Measurements from ENCODE around the gene NFKBIA.

The NFKBIA gene

DNA sequence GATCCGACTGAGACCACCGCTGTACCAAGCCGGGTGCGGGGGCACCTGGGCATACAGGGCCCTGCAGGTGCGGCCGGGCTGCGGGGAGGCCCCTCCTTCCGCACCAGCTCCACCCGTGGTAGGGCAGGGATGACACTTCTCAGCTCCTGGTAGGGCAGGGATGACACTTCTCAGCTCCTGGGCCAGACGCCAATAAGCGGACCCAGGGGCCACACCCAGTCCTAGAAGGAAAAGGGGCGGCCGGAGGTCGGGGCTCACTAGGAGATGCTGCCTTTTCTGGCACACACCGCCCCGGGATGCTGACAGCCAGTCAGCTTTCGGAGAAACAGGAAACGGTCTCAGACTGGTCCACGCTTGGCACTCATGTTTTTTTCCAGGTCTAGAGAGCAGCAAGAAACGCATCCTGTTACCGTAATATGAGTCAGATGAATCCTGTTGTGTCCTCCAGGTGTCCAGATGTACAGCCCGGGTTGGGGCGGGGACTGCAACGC, 34.8 kb downstream of the NFKBIA start:
- POLR2A ChIA-PET, result interaction anchor here (0.6 to 4.9 kb wide), 5 partner anchors 29 to 103 kb away, joined by 3 to 128 read pairs (median 3); partner anchors contain the start of gene NFKBIA
- 33% methylated on average over 22 of the region's 24 CpGs for WGBS (ENCODE audit: insufficient coverage)
- DNase-seq, result peak in 2 of 3 donors; percentile 82 to 89
- CTCF ChIA-PET, result interaction anchor here (0.7 to 10.2 kb wide), 18 partner anchors 9 to 144 kb away, joined by 3 to 110 read pairs (median 4); partner anchors contain the start of genes NFKBIA and PSMA6
- Histone ChIP-seq H3K36me3 (ENCODE audit: control insufficient read depth in 4 of 4, insufficient read depth in 4 of 4, low read length in 3 of 4) (no peaks in the 10 kb centered on the region), H3K27ac (ENCODE audit: insufficient read depth in 1 of 2, low read depth in 1 of 2, low read length in 2 of 2, poor library complexity in 1 of 2, severe bottlenecking in 2 of 2) (peak overlapping the region; percentile 40 to 51), H3K4me1 (ENCODE audit: control extremely low read depth in 1 of 4, control insufficient read depth in 4 of 4, insufficient read depth in 4 of 4, low read length in 3 of 4) (peaks cover 18 to 66% (median 64%) of the 10 kb centered on the region in 4 experiments), H3K27me3 (replicated peaks in 2 of 5; ENCODE audit: control insufficient read depth in 4 of 5, insufficient read depth in 5 of 5, low read length in 4 of 5) (no peaks in the 10 kb centered on the region), H3K4me3 (ENCODE audit: control insufficient read depth in 1 of 7, extremely low read depth in 1 of 7, insufficient read depth in 4 of 7, low read depth in 2 of 7, low read length in 6 of 7) (peak overlapping the region in 2 of 7 experiments; percentile 5 to 19), H3K9me3 (ENCODE audit: control extremely low read depth in 1 of 5, control insufficient read depth in 4 of 5, insufficient read depth in 2 of 5, low read depth in 1 of 5, low read length in 4 of 5) (peaks cover 0 to 6% (median 0%) of the 10 kb centered on the region in 5 experiments)

DNA sequence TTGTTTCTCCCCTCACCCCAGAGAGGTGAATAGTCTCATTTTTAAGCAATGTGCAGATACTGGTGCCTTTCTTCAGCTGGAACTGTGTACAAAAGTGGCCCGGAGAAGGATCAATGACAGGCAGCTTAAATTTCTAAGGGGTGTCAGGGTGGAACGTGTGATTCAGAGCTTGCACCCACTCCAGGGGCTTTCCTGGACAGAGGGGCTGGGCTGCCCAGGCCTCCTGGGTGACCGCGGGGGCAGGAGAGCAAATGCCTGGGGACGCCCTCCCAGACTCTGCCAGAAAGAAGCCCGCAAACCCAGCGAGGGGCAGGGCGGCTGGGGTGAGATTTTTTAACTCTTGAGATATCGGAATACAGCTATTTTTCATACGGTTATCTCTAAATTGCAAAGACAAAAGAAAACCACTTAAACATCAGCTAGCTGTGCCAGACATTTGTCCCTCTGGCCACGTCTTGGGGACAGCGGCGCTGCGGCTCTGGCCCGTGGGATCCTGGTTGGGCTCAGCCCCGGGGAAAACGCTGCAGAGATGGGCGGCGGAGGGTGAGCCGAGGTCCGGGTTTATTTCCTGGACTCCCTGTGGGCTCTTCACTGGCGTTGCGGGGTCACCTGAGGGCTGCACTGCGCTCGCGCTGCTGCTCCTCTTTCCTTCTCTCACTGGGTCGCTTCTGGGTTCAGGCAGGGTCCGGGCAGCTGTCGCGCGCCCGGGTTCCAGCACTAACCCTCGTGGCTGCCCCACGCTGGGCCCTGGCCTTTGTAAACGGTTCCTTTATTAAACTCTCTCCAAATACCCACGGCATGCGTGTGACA, 35.8 kb downstream of the NFKBIA start:
- H3K4me3 ChIP-seq (ENCODE audit: control insufficient read depth in 1 of 7, extremely low read depth in 1 of 7, insufficient read depth in 4 of 7, low read depth in 2 of 7, low read length in 6 of 7), result peak overlapping the region in 3 of 7 experiments; percentile 2 to 11 (median 5)
- H3K27me3 ChIP-seq (replicated peaks in 2 of 5; ENCODE audit: control insufficient read depth in 4 of 5, insufficient read depth in 5 of 5, low read length in 4 of 5), result no peaks in the 10 kb centered on the region
- peaks cover 0 to 6% (median 0%) of the 10 kb centered on the region in 5 experiments for H3K9me3 ChIP-seq (ENCODE audit: control extremely low read depth in 1 of 5, control insufficient read depth in 4 of 5, insufficient read depth in 2 of 5, low read depth in 1 of 5, low read length in 4 of 5)
- CTCF ChIA-PET, result interaction anchor here (0.6 to 10.2 kb wide), 23 partner anchors 7 to 143 kb away, joined by 3 to 110 read pairs (median 5); partner anchors contain the start of gene NFKBIA
- peak overlapping the region; percentile 89 to 91 for H3K27ac ChIP-seq (ENCODE audit: insufficient read depth in 1 of 2, low read depth in 1 of 2, low read length in 2 of 2, poor library complexity in 1 of 2, severe bottlenecking in 2 of 2)
- no peaks in the 10 kb centered on the region for H3K36me3 ChIP-seq (ENCODE audit: control insufficient read depth in 4 of 4, insufficient read depth in 4 of 4, low read length in 3 of 4)
- 71% methylated on average over 21 of the region's 37 CpGs for WGBS (ENCODE audit: insufficient coverage)
- H3K4me1 ChIP-seq (ENCODE audit: control extremely low read depth in 1 of 4, control insufficient read depth in 4 of 4, insufficient read depth in 4 of 4, low read length in 3 of 4), result peaks cover 18 to 65% (median 59%) of the 10 kb centered on the region in 4 experiments
- peak in 1 of 3 donors; percentile 65 for DNase-seq
- POLR2A ChIA-PET, result interaction anchor here (1.0 to 4.9 kb wide), 8 partner anchors 27 to 107 kb away, joined by 3 to 128 read pairs (median 6); partner anchors contain the start of genes NFKBIA and PSMA6

DNA sequence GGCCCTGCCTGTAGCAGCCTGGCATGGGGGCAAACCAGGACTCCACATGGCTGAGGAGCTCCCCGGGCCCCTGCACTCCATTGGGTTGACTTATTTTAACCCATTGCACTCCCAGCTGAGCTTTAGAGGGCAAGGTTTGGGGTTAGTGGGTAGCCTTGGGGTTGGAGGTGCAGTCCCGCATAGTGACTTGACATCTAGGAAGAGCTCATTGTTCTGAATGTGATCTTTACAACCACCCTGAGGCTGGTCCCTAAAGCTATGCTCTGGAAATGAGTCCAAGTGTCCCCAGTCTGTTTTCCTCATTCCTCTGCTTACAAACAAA, 36.4 kb downstream of the NFKBIA start:
- WGBS (ENCODE audit: insufficient coverage), result 38% methylated on average over 1 of the region's 2 CpGs
- ChIA-PET CTCF (interaction anchor here (0.6 to 10.2 kb wide), 23 partner anchors 8 to 137 kb away, joined by 3 to 110 read pairs (median 6); partner anchors contain the start of genes NFKBIA and PSMA6), POLR2A (interaction anchor here (1.0 to 4.9 kb wide), 7 partner anchors 26 to 107 kb away, joined by 3 to 128 read pairs (median 6); partner anchors contain the start of genes NFKBIA and PSMA6)
- peak overlapping the region in 3 of 7 experiments; percentile 2 to 48 (median 16) for H3K4me3 ChIP-seq (ENCODE audit: control insufficient read depth in 1 of 7, extremely low read depth in 1 of 7, insufficient read depth in 4 of 7, low read depth in 2 of 7, low read length in 6 of 7)
- H3K9me3 ChIP-seq (ENCODE audit: control extremely low read depth in 1 of 5, control insufficient read depth in 4 of 5, insufficient read depth in 2 of 5, low read depth in 1 of 5, low read length in 4 of 5), result peaks cover 0 to 6% (median 0%) of the 10 kb centered on the region in 5 experiments
- no peak for DNase-seq
- H3K27ac ChIP-seq (ENCODE audit: insufficient read depth in 1 of 2, low read depth in 1 of 2, low read length in 2 of 2, poor library complexity in 1 of 2, severe bottlenecking in 2 of 2), result peak overlapping the region; percentile 89 to 91
- H3K27me3 ChIP-seq (replicated peaks in 2 of 5; ENCODE audit: control insufficient read depth in 4 of 5, insufficient read depth in 5 of 5, low read length in 4 of 5), result no peaks in the 10 kb centered on the region
- H3K4me1 ChIP-seq (ENCODE audit: control extremely low read depth in 1 of 4, control insufficient read depth in 4 of 4, insufficient read depth in 4 of 4, low read length in 3 of 4), result peaks cover 18 to 65% (median 61%) of the 10 kb centered on the region in 4 experiments
- no peaks in the 10 kb centered on the region for H3K36me3 ChIP-seq (ENCODE audit: control insufficient read depth in 4 of 4, insufficient read depth in 4 of 4, low read length in 3 of 4)

DNA sequence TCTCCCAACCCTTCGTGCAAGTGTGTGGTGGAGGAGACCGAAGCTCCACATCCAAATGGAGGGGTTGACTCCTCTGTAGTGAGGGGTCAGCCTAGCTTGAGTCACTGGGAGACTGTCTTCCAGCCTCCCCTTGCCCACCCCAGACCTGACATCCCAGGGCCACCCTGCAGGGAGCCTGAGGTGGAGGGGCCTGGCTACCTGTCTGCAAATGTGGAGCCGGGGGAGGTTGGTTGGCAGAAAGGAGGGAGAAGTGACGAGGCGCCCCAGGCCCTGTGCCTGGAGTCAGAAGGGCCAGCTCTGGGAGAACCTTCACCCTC, 37.5 kb downstream of the NFKBIA start:
- 52% methylated on average over 4 of the region's 5 CpGs for WGBS (ENCODE audit: insufficient coverage)
- H3K27ac ChIP-seq (ENCODE audit: insufficient read depth in 1 of 2, low read depth in 1 of 2, low read length in 2 of 2, poor library complexity in 1 of 2, severe bottlenecking in 2 of 2), result peak overlapping the region; percentile 89 to 91
- no peaks in the 10 kb centered on the region for H3K27me3 ChIP-seq (replicated peaks in 2 of 5; ENCODE audit: control insufficient read depth in 4 of 5, insufficient read depth in 5 of 5, low read length in 4 of 5)
- H3K36me3 ChIP-seq (ENCODE audit: control insufficient read depth in 4 of 4, insufficient read depth in 4 of 4, low read length in 3 of 4), result no peaks in the 10 kb centered on the region
- H3K9me3 ChIP-seq (ENCODE audit: control extremely low read depth in 1 of 5, control insufficient read depth in 4 of 5, insufficient read depth in 2 of 5, low read depth in 1 of 5, low read length in 4 of 5), result peaks cover 0 to 6% (median 0%) of the 10 kb centered on the region in 5 experiments
- H3K4me3 ChIP-seq (ENCODE audit: control insufficient read depth in 1 of 7, extremely low read depth in 1 of 7, insufficient read depth in 4 of 7, low read depth in 2 of 7, low read length in 6 of 7), result peak overlapping the region in 4 of 7 experiments; percentile 7 to 48 (median 42)
- ChIA-PET CTCF (interaction anchor here (0.6 to 10.2 kb wide), 19 partner anchors 9 to 351 kb away, joined by 3 to 110 read pairs (median 7); partner anchors contain the start of genes NFKBIA and PSMA6), POLR2A (interaction anchor here (0.6 to 4.9 kb wide), 6 partner anchors 17 to 75 kb away, joined by 3 to 128 read pairs (median 6); partner anchors contain the start of genes NFKBIA and PSMA6)
- peaks cover 18 to 65% (median 62%) of the 10 kb centered on the region in 4 experiments for H3K4me1 ChIP-seq (ENCODE audit: control extremely low read depth in 1 of 4, control insufficient read depth in 4 of 4, insufficient read depth in 4 of 4, low read length in 3 of 4)
- no peak for DNase-seq

DNA sequence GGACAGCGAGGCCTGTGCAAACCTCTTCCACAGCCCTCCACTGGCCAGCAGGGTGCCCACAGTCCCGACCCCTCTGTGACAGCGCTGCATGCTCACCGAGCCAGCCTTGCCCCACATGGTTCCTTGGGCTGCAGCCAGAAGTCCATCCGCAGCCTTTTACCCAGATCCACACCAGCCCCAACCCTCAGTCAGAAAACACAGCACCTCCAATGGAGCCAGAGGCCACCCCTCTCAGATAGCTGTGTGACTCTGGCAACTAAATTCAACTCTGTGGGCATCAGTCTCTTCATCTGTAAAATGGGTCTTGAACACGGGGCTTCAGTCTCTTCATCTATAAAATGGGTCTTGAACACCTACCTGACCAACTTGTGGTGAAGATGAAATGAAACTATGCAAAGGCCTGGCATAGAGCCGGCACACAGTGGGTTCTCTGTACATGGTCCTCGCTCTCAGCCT, 38.0 kb downstream of the NFKBIA start:
- 89% methylated on average over 8 of the region's 8 CpGs for WGBS (ENCODE audit: insufficient coverage)
- peaks cover 0 to 6% (median 0%) of the 10 kb centered on the region in 5 experiments for H3K9me3 ChIP-seq (ENCODE audit: control extremely low read depth in 1 of 5, control insufficient read depth in 4 of 5, insufficient read depth in 2 of 5, low read depth in 1 of 5, low read length in 4 of 5)

DNA sequence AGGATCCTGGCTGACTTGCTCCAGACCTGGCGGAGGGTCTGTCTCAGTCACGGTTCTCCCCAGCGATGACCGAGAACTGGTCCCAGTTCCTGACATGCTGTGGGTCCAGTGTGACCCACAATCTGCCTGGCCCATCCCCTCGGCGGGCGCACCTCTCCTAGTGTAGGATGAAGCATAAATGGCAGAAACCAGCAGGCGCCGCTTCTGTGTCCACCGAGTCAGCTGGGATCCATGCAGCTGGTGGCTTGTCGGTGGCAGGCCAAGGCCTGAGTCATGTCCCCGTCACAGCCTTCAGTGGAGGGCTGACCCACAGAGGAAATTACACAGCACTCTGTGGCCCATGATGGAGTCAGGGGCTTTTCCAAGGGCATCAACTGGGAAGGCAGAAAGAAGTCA, 38.5 kb downstream of the NFKBIA start:
- 60% methylated on average over 11 of the region's 12 CpGs for WGBS (ENCODE audit: insufficient coverage)
- Histone ChIP-seq H3K27ac (ENCODE audit: insufficient read depth in 1 of 2, low read depth in 1 of 2, low read length in 2 of 2, poor library complexity in 1 of 2, severe bottlenecking in 2 of 2) (peak overlapping the region; percentile 89 to 91), H3K27me3 (replicated peaks in 2 of 5; ENCODE audit: control insufficient read depth in 4 of 5, insufficient read depth in 5 of 5, low read length in 4 of 5) (no peaks in the 10 kb centered on the region), H3K36me3 (ENCODE audit: control insufficient read depth in 4 of 4, insufficient read depth in 4 of 4, low read length in 3 of 4) (no peaks in the 10 kb centered on the region), H3K9me3 (ENCODE audit: control extremely low read depth in 1 of 5, control insufficient read depth in 4 of 5, insufficient read depth in 2 of 5, low read depth in 1 of 5, low read length in 4 of 5) (peaks cover 0 to 3% (median 0%) of the 10 kb centered on the region in 5 experiments), H3K4me1 (ENCODE audit: control extremely low read depth in 1 of 4, control insufficient read depth in 4 of 4, insufficient read depth in 4 of 4, low read length in 3 of 4) (peaks cover 18 to 65% (median 61%) of the 10 kb centered on the region in 4 experiments), H3K4me3 (ENCODE audit: control insufficient read depth in 1 of 7, extremely low read depth in 1 of 7, insufficient read depth in 4 of 7, low read depth in 2 of 7, low read length in 6 of 7) (peak overlapping the region in 2 of 7 experiments; percentile 14 to 48)
- peak; percentile 87 to 96 (median 96) for DNase-seq
- ChIA-PET POLR2A (interaction anchor here (0.8 to 1.7 kb wide), 6 partner anchors 14 to 82 kb away, joined by 3 to 19 read pairs (median 6); partner anchors contain the start of gene NFKBIA), CTCF (interaction anchor here (0.6 to 10.2 kb wide), 15 partner anchors 10 to 120 kb away, joined by 3 to 110 read pairs (median 4); partner anchors contain the start of gene NFKBIA)

More for the DNA sequence above, 38.0 kb downstream of the NFKBIA start:
- H3K36me3 ChIP-seq (ENCODE audit: control insufficient read depth in 4 of 4, insufficient read depth in 4 of 4, low read length in 3 of 4), result no peaks in the 10 kb centered on the region
- no peaks in the 10 kb centered on the region for H3K27me3 ChIP-seq (replicated peaks in 2 of 5; ENCODE audit: control insufficient read depth in 4 of 5, insufficient read depth in 5 of 5, low read length in 4 of 5)
- peak overlapping the region; percentile 89 to 91 for H3K27ac ChIP-seq (ENCODE audit: insufficient read depth in 1 of 2, low read depth in 1 of 2, low read length in 2 of 2, poor library complexity in 1 of 2, severe bottlenecking in 2 of 2)
- DNase-seq, result no peak
- CTCF ChIA-PET, result interaction anchor here (1.1 to 10.2 kb wide), 15 partner anchors 9 to 119 kb away, joined by 3 to 110 read pairs (median 7); partner anchors contain the start of genes NFKBIA and PSMA6
- POLR2A ChIA-PET, result interaction anchor here (0.8 to 1.6 kb wide), 5 partner anchors 14 to 82 kb away, joined by 3 to 19 read pairs (median 6); partner anchors contain the start of gene NFKBIA
- peak overlapping the region in 3 of 7 experiments; percentile 14 to 48 (median 41) for H3K4me3 ChIP-seq (ENCODE audit: control insufficient read depth in 1 of 7, extremely low read depth in 1 of 7, insufficient read depth in 4 of 7, low read depth in 2 of 7, low read length in 6 of 7)
- peaks cover 18 to 65% (median 61%) of the 10 kb centered on the region in 4 experiments for H3K4me1 ChIP-seq (ENCODE audit: control extremely low read depth in 1 of 4, control insufficient read depth in 4 of 4, insufficient read depth in 4 of 4, low read length in 3 of 4)
